ENCODE results near the gene HLA-DRB5.

HLA-DRB5 gene

DNA sequence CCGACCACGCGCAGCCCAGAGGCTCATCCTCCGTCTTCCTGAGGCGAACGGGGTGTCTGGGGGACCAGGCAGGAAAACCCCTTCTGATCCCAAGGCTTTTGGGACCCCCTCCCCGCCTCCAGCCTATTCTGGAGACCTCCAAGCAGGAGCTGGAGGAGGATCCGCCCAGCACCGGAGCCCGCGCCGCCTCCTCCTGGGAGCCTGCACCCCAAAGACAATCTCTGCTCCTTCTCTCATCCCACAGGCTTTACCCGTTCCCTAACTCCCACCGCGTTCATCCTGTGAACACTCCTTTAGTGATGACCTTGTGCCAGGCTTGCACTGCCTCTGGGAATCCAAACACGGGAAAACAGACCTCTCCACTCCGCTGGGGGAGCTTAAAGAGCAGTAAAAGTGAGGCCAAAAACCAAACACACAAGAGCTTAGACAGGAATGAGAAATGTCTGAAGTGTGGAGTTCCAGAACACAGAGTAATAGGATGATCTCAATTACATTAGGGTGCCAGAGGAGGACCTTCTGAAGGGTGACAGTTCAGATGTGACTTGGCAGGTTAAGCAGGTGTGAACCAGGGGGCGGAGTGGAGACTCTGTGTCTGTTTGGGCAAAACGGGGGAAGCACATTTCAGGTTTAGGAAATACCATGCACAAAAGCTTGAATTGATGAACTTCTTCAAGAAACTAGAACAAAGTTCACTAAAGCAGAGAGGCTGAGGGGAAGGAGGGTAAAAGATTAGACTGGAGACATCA, 7.6 kb downstream of the HLA-DRB5 start:
- DNase-seq (ENCODE audit: low spot score), result no peak
- Histone ChIP-seq H4K8ac (ENCODE audit: low read depth, low read length) (no peak overlapping the region), H3K9ac (ENCODE audit: low read depth, low read length, poor library complexity) (no peak overlapping the region), H3K4me3 (ENCODE audit: low read length in 2 of 2) (no peak overlapping the region), H3K4me1 (ENCODE audit: control insufficient read depth in 2 of 2, insufficient read depth in 1 of 2, low read depth in 1 of 2, low read length in 2 of 2) (no peaks in the 10 kb centered on the region), H3K23ac (ENCODE audit: low read depth, low read length, poor library complexity) (no peak overlapping the region), H3K36me3 (replicated peaks in 1 of 2; ENCODE audit: control insufficient read depth in 2 of 2, insufficient read depth in 2 of 2, low read length in 2 of 2) (no peaks in the 10 kb centered on the region), H2BK120ac (ENCODE audit: low read depth, low read length) (no peak overlapping the region), H3K18ac (ENCODE audit: low read length) (no peak overlapping the region), H3K27ac (replicated peaks; ENCODE audit: low read length) (no peak overlapping the region), H2AK5ac (ENCODE audit: low read depth, low read length) (no peak overlapping the region), H3K9me3 (replicated peaks in 1 of 2; ENCODE audit: control insufficient read depth in 2 of 2, insufficient read depth in 1 of 2, low read depth in 1 of 2, low read length in 2 of 2) (no peaks in the 10 kb centered on the region), H2BK5ac (ENCODE audit: low read length) (no peak overlapping the region), H3K27me3 (ENCODE audit: control insufficient read depth in 3 of 3, insufficient read depth in 3 of 3, low read depth in 1 of 3, low read length in 3 of 3) (peaks cover 0 to 40% (median 0%) of the 10 kb centered on the region in 3 experiments), H3K4ac (ENCODE audit: low read length) (no peak overlapping the region), H3K79me1 (ENCODE audit: low read depth, low read length) (no peaks in the 10 kb centered on the region), H3K4me2 (ENCODE audit: insufficient read depth, low read length, poor library complexity, severe bottlenecking) (no peak overlapping the region), H2BK15ac (ENCODE audit: low read length) (no peak overlapping the region), H3K14ac (ENCODE audit: low read length) (no peak overlapping the region), H2BK12ac (ENCODE audit: low read length) (no peak overlapping the region), H2AFZ (ENCODE audit: low read length) (peak overlapping the region; percentile 82), H4K91ac (ENCODE audit: low read depth, low read length, poor library complexity) (no peak overlapping the region)
- WGBS, 2 donors (ENCODE audit: extremely low coverage in 2 of 2, insufficient read length in 2 of 2, insufficient replicate concordance in 1 of 2), result no CpG with 5 or more reads among the region's 19 CpGs

DNA sequence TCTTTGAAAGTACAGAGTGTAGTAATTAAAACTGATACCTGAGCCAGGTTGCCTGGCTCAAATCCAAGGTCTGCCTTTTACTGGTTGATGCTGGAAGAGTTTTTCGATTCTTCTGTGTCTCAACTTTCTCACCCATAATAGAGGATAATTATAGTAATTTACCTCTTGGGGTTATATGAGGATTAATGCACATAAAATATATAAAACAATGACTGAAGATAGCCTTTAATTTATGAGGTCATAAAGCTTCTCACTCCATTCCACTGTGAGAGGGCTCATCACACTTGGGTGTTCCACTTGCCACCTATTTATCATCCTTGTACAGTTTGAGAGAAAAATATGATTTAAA, 10.2 kb downstream of the HLA-DRB5 start:
- Histone ChIP-seq H3K4me2 (ENCODE audit: insufficient read depth, low read length, poor library complexity, severe bottlenecking) (no peak overlapping the region), H3K4me3 (ENCODE audit: low read length in 2 of 2) (no peak overlapping the region), H3K14ac (ENCODE audit: low read length) (no peak overlapping the region), H3K4me1 (ENCODE audit: control insufficient read depth in 2 of 2, insufficient read depth in 1 of 2, low read depth in 1 of 2, low read length in 2 of 2) (no peaks in the 10 kb centered on the region), H4K91ac (ENCODE audit: low read depth, low read length, poor library complexity) (no peak overlapping the region), H3K27me3 (ENCODE audit: control insufficient read depth in 3 of 3, insufficient read depth in 3 of 3, low read depth in 1 of 3, low read length in 3 of 3) (peaks cover 0 to 41% (median 0%) of the 10 kb centered on the region in 3 experiments), H2BK15ac (ENCODE audit: low read length) (no peak overlapping the region), H3K23ac (ENCODE audit: low read depth, low read length, poor library complexity) (no peak overlapping the region), H2BK12ac (ENCODE audit: low read length) (no peak overlapping the region), H3K79me1 (ENCODE audit: low read depth, low read length) (no peaks in the 10 kb centered on the region), H4K8ac (ENCODE audit: low read depth, low read length) (no peak overlapping the region), H2AK5ac (ENCODE audit: low read depth, low read length) (no peak overlapping the region), H3K9ac (ENCODE audit: low read depth, low read length, poor library complexity) (no peak overlapping the region), H2AFZ (ENCODE audit: low read length) (no peak overlapping the region), H3K18ac (ENCODE audit: low read length) (no peak overlapping the region), H3K9me3 (replicated peaks in 1 of 2; ENCODE audit: control insufficient read depth in 2 of 2, insufficient read depth in 1 of 2, low read depth in 1 of 2, low read length in 2 of 2) (no peaks in the 10 kb centered on the region), H3K36me3 (replicated peaks in 1 of 2; ENCODE audit: control insufficient read depth in 2 of 2, insufficient read depth in 2 of 2, low read length in 2 of 2) (no peaks in the 10 kb centered on the region), H2BK5ac (ENCODE audit: low read length) (no peak overlapping the region), H2BK120ac (ENCODE audit: low read depth, low read length) (no peak overlapping the region), H3K4ac (ENCODE audit: low read length) (no peak overlapping the region), H3K27ac (replicated peaks; ENCODE audit: low read length) (no peak overlapping the region)
- no CpG with 5 or more reads among the region's 1 CpG for WGBS, 2 donors (ENCODE audit: extremely low coverage in 2 of 2, insufficient read length in 2 of 2, insufficient replicate concordance in 1 of 2)
- no peak for DNase-seq (ENCODE audit: low spot score)

DNA sequence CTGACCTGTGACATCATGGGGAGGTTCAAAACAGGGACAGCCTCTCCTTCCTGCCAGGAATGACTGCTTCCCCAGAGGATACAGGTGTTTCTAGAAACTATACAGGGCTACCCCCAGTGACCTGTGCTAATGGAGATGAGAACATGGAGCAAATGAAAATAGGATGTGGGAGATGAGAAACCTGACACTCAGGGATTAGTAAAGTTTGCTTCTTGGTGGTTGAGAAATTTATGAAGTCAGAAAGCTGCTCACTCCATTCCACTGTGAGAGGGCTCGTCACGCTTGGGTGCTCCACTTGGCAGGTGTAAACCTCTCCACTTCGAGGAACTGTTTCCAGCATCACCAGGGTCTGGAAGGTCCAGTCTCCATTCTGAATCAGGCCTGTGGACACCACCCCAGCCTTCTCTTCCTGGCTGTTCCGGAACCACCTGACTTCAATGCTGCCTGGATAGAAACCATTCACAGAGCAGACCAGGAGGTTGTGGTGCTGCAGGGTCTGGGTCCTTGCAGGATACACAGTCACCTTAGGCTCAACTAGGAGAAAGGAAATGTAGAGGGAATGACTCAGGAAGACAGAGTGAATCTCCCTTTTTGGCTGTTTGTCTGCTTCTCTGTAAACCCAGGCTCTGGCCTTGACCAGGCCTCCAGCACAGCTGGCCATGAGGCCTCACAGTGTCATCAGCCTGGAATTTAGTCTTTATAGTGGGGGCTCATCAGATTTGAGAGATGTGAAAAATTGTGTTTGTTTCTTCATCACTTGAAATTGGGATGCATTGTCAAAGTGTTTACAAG, 10.8 kb downstream of the HLA-DRB5 start:
- no peak overlapping the region for H4K8ac ChIP-seq (ENCODE audit: low read depth, low read length)
- no peak overlapping the region for H3K18ac ChIP-seq (ENCODE audit: low read length)
- no peak overlapping the region for H3K23ac ChIP-seq (ENCODE audit: low read depth, low read length, poor library complexity)
- H3K14ac ChIP-seq (ENCODE audit: low read length), result no peak overlapping the region
- no peak overlapping the region for H2AK5ac ChIP-seq (ENCODE audit: low read depth, low read length)
- H2BK12ac ChIP-seq (ENCODE audit: low read length), result no peak overlapping the region
- H3K27ac ChIP-seq (replicated peaks; ENCODE audit: low read length), result no peak overlapping the region
- no peak overlapping the region for H3K4me2 ChIP-seq (ENCODE audit: insufficient read depth, low read length, poor library complexity, severe bottlenecking)
- no peaks in the 10 kb centered on the region for H3K9me3 ChIP-seq (replicated peaks in 1 of 2; ENCODE audit: control insufficient read depth in 2 of 2, insufficient read depth in 1 of 2, low read depth in 1 of 2, low read length in 2 of 2)
- H3K9ac ChIP-seq (ENCODE audit: low read depth, low read length, poor library complexity), result no peak overlapping the region
- DNase-seq (ENCODE audit: low spot score), result no peak
- no peaks in the 10 kb centered on the region for H3K4me1 ChIP-seq (ENCODE audit: control insufficient read depth in 2 of 2, insufficient read depth in 1 of 2, low read depth in 1 of 2, low read length in 2 of 2)
- no peak overlapping the region for H4K91ac ChIP-seq (ENCODE audit: low read depth, low read length, poor library complexity)
- no peak overlapping the region for H2BK15ac ChIP-seq (ENCODE audit: low read length)
- peaks cover 0 to 41% (median 0%) of the 10 kb centered on the region in 3 experiments for H3K27me3 ChIP-seq (ENCODE audit: control insufficient read depth in 3 of 3, insufficient read depth in 3 of 3, low read depth in 1 of 3, low read length in 3 of 3)
- no peak overlapping the region for H2BK5ac ChIP-seq (ENCODE audit: low read length)
- H3K79me1 ChIP-seq (ENCODE audit: low read depth, low read length), result no peaks in the 10 kb centered on the region
- H3K4ac ChIP-seq (ENCODE audit: low read length), result no peak overlapping the region
- H2BK120ac ChIP-seq (ENCODE audit: low read depth, low read length), result no peak overlapping the region
- no peaks in the 10 kb centered on the region for H3K36me3 ChIP-seq (replicated peaks in 1 of 2; ENCODE audit: control insufficient read depth in 2 of 2, insufficient read depth in 2 of 2, low read length in 2 of 2)
- WGBS, 2 donors (ENCODE audit: extremely low coverage in 2 of 2, insufficient read length in 2 of 2, insufficient replicate concordance in 1 of 2), result no CpG with 5 or more reads among the region's 4 CpGs
- no peak overlapping the region for H3K4me3 ChIP-seq (ENCODE audit: low read length in 2 of 2)
- no peak overlapping the region for H2AFZ ChIP-seq (ENCODE audit: low read length)

DNA sequence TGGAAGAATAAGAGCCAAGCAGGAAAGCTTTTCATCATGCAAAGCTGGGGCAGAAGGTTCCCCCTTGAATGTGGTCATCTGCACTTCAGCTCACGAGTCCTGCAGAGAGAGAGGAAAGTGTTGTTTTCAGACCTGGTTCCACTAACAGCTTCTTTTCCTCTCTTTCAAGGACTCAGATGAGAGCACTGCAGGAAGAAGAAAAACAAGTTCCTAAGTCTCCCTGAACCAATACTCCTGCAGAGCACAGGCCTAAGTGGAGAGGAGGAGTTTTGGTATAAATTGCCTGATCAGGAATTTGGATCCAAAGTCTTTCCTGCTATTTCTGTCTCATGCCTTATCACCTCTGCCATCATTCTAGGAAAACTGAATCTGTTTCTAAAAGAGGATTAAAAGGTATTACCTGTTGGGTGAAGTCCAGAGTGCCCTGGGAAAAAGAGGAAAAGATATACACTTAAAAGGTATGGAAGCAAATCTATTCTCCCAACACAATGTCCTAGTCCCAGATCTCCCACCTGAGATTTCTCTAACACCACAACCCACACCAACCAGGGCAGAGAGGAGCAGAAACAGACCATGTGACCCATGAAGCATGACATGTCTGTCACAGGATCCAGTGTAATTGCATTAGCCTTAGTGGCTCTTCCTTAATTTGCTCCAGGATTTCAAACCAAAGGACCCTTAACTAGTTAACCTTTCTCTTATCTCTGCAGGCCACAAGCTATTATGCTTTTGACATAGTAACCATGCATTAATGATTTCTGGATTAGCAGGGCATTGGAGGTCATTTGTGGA, 12.2 kb downstream of the HLA-DRB5 start:
- Histone ChIP-seq H2BK15ac (ENCODE audit: low read length) (no peak overlapping the region), H3K14ac (ENCODE audit: low read length) (no peak overlapping the region), H3K27ac (replicated peaks; ENCODE audit: low read length) (no peak overlapping the region), H2BK5ac (ENCODE audit: low read length) (no peak overlapping the region), H2BK12ac (ENCODE audit: low read length) (no peak overlapping the region), H4K8ac (ENCODE audit: low read depth, low read length) (no peak overlapping the region), H3K27me3 (ENCODE audit: control insufficient read depth in 3 of 3, insufficient read depth in 3 of 3, low read depth in 1 of 3, low read length in 3 of 3) (peaks cover 0 to 29% (median 0%) of the 10 kb centered on the region in 3 experiments), H3K4me1 (ENCODE audit: control insufficient read depth in 2 of 2, insufficient read depth in 1 of 2, low read depth in 1 of 2, low read length in 2 of 2) (no peaks in the 10 kb centered on the region), H2AFZ (ENCODE audit: low read length) (no peak overlapping the region), H3K23ac (ENCODE audit: low read depth, low read length, poor library complexity) (no peak overlapping the region), H3K79me1 (ENCODE audit: low read depth, low read length) (no peaks in the 10 kb centered on the region), H3K36me3 (replicated peaks in 1 of 2; ENCODE audit: control insufficient read depth in 2 of 2, insufficient read depth in 2 of 2, low read length in 2 of 2) (no peaks in the 10 kb centered on the region), H3K4ac (ENCODE audit: low read length) (no peak overlapping the region), H3K18ac (ENCODE audit: low read length) (no peak overlapping the region), H3K4me3 (ENCODE audit: low read length in 2 of 2) (no peak overlapping the region), H2AK5ac (ENCODE audit: low read depth, low read length) (no peak overlapping the region), H3K9me3 (replicated peaks in 1 of 2; ENCODE audit: control insufficient read depth in 2 of 2, insufficient read depth in 1 of 2, low read depth in 1 of 2, low read length in 2 of 2) (no peaks in the 10 kb centered on the region), H3K9ac (ENCODE audit: low read depth, low read length, poor library complexity) (no peak overlapping the region), H4K91ac (ENCODE audit: low read depth, low read length, poor library complexity) (no peak overlapping the region), H3K4me2 (ENCODE audit: insufficient read depth, low read length, poor library complexity, severe bottlenecking) (no peak overlapping the region), H2BK120ac (ENCODE audit: low read depth, low read length) (no peak overlapping the region)
- WGBS, 2 donors (ENCODE audit: extremely low coverage in 2 of 2, insufficient read length in 2 of 2, insufficient replicate concordance in 1 of 2), result no CpG with 5 or more reads among the region's 1 CpG
- no peak for DNase-seq (ENCODE audit: low spot score)

Data from neuronal stem cell (in vitro differentiated cells).